ENCODE data around the gene EMP3.
"Not testable (repeated sequence)": the region's sequence is repeated elsewhere in the genome, so short reads cannot be mapped to it uniquely, and the experiment has no call there.

The EMP3 gene

GRCh38 chr19:48348737-48349136 is 23.4 kb downstream of the EMP3 start:
- no peak for DNase-seq

GRCh38 chr19:48350856-48351255 is 25.5 kb downstream of the EMP3 start:
- no peak for DNase-seq

- peak; percentile 88 for DNase-seq
Observed at GRCh38 chr19:48351341-48351752, 26.0 kb downstream of the EMP3 start.

GRCh38 chr19:48353677-48354076 is 28.3 kb downstream of the EMP3 start:
- no peak for DNase-seq

GRCh38 chr19:48354332-48354992 is 29.1 kb downstream of the EMP3 start:
- no peak for DNase-seq

- no peak for DNase-seq
Observed at GRCh38 chr19:48355365-48355954, 30.1 kb downstream of the EMP3 start.

GRCh38 chr19:48359123-48359522 is 33.8 kb downstream of the EMP3 start:
- DNase-seq = no peak

GRCh38 chr19:48361912-48362311 is 36.6 kb downstream of the EMP3 start:
- no peak for DNase-seq

- DNase-seq = peak; percentile 83
Observed at GRCh38 chr19:48362716-48363499, 37.6 kb downstream of the EMP3 start.

GRCh38 chr19:48363500-48363809 is 38.1 kb downstream of the EMP3 start:
- DNase-seq = no peak

GRCh38 chr19:48363810-48364597 is 38.7 kb downstream of the EMP3 start, which contains the start of the genes SYNGR4 and TMEM143:
SYNGR4 (plus strand) TSS chr19:48364367; CDS start chr19:48365843, 1,476 bp downstream.
TMEM143 (minus strand) TSS chr19:48363940; CDS start chr19:48363920, 20 bp downstream.
- DNase-seq = peak; percentile 95

DNA sequence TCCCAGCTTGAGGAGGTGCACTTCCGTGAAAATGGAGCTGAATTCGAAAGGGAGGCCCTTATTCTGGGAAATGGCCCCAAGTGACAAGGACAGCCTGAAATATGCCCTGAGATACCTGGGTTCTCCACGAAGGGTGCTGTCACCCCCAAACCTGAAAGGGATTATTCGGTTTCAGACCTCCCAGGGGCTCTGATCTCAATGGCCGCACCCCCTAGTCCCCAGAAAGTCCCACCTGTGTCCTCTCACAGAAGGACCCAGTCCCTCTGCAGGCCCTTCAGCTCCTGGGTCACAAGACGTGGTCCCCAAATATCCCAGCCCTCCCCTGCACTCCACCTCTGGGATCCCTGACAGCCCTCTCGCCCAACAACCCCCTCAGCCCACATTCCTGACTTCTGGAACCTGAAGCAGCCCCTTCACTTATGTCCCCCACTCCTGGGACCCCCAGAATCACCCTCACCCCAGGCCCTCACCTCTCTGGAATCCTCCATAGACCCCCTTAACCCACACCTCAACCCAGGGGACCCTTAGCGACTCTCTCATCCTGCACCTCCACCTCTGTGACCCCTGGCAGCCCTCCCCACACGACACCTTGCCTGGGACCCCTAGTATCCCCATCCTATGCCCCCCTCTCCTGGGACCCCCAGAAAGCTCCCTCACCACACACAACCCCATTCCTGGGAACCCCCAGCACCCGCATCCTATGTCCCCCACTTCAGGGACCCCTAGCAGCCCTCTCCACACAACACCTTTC is 39.4 kb downstream of the EMP3 start:
- DNase-seq = no peak

- no peak for DNase-seq
Observed at GRCh38 chr19:48365602-48366001, 40.2 kb downstream of the EMP3 start.

GRCh38 chr19:48367855-48368254 is 42.5 kb downstream of the EMP3 start:
- no peak for DNase-seq

GRCh38 chr19:48368936-48369335 is 43.6 kb downstream of the EMP3 start:
- DNase-seq = no peak

GRCh38 chr19:48370955-48371354 is 45.6 kb downstream of the EMP3 start:
- no peak for DNase-seq

GRCh38 chr19:48371367-48371766 is 46.0 kb downstream of the EMP3 start:
- no peak for DNase-seq

DNA sequence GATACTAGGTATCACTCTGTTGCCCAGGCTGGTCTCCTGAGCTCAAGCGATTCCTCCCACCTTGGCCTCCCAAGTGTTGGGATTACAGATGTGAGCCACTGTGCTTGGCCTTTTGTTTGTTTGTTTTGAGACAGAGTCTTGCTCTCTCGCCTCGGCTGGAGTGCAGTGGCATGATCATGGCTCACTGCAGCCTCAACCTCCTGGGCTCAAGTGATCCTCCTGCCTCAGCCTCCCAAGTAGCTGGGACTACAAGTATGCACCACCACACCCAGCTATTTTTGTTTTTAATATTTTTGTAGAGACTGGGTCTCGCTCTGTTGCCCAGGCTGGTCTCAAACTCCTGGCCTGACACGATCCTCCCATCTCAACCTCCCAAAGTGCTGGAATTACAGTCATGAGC is 46.4 kb downstream of the EMP3 start:
- not testable (repeated sequence) for DNase-seq

GRCh38 chr19:48372904-48373303 is 47.6 kb downstream of the EMP3 start:
- DNase-seq = no peak

- DNase-seq = no peak
Observed at GRCh38 chr19:48373567-48373966, 48.2 kb downstream of the EMP3 start.

- DNase-seq = no peak
Observed at GRCh38 chr19:48378194-48378570, 52.8 kb downstream of the EMP3 start.

- DNase-seq = no peak
Observed at GRCh38 chr19:48379058-48379457, 53.7 kb downstream of the EMP3 start.
